Neural cell (in vitro differentiated cells): ENCODE measurements around the gene WNK2.
"Not testable (repeated sequence)": the region's sequence is repeated elsewhere in the genome, so short reads cannot be mapped to it uniquely, and the experiment has no call there.

Experiments
- EP300 ChIP-seq: fragments of 450-650 bp; conservative IDR thresholded peaks from 2 replicates; pipeline ENCODE4 v1.6.1; 2014; ENCODE audit warnings: antibody characterized with exemption, mild to moderate bottlenecking, moderate library complexity; ENCODE audit not compliant: poor library complexity, severe bottlenecking
- EZH2 ChIP-seq: fragments of 200-600, 300-800 bp; shearing (Covaris generic), sonication (generic); IDR thresholded peaks from 2 replicates; pipeline ENCODE4 v1.6.1; 2014; ENCODE audit warnings: antibody characterized with exemption, low read length, borderline replicate concordance, mild to moderate bottlenecking; ENCODE audit not compliant: insufficient read depth, poor library complexity, severe bottlenecking
- MXI1 ChIP-seq: fragments of 450-650 bp; conservative IDR thresholded peaks from 2 replicates; pipeline ENCODE4 v1.6.1; 2014; ENCODE audit warnings: antibody characterized with exemption, mild to moderate bottlenecking; ENCODE audit not compliant: poor library complexity, severe bottlenecking
- POLR2AphosphoS5 ChIP-seq: IDR thresholded peaks from 2 replicates; pipeline ENCODE4 v1.6.1; 2012
- RAD21 ChIP-seq: fragments of 450-650 bp; conservative IDR thresholded peaks from 2 replicates; pipeline ENCODE4 v1.6.1; 2014; ENCODE audit warnings: antibody characterized with exemption, mild to moderate bottlenecking, moderate library complexity
- TAF1 ChIP-seq: IDR thresholded peaks from 2 replicates; pipeline ENCODE4 v1.6.1; 2012; ENCODE audit warnings: low read depth
- TF ChIP-seq, protein P1 (sequence below): fragments of 450-650 bp; IDR thresholded peaks from 2 replicates; pipeline ENCODE4 v1.5.1; 2014; ENCODE audit warnings: antibody characterized with exemption, mild to moderate bottlenecking, moderate library complexity; ENCODE audit not compliant: poor library complexity, severe bottlenecking
- TF ChIP-seq, protein P2 (sequence below): IDR thresholded peaks from 2 replicates; pipeline ENCODE4 v1.6.1; 2012; ENCODE audit warnings: borderline replicate concordance

GRCh38 chr9:93338196-93338595 is 154.3 kb downstream of the WNK2 start:
- TF ChIP-seq, protein P1, sequence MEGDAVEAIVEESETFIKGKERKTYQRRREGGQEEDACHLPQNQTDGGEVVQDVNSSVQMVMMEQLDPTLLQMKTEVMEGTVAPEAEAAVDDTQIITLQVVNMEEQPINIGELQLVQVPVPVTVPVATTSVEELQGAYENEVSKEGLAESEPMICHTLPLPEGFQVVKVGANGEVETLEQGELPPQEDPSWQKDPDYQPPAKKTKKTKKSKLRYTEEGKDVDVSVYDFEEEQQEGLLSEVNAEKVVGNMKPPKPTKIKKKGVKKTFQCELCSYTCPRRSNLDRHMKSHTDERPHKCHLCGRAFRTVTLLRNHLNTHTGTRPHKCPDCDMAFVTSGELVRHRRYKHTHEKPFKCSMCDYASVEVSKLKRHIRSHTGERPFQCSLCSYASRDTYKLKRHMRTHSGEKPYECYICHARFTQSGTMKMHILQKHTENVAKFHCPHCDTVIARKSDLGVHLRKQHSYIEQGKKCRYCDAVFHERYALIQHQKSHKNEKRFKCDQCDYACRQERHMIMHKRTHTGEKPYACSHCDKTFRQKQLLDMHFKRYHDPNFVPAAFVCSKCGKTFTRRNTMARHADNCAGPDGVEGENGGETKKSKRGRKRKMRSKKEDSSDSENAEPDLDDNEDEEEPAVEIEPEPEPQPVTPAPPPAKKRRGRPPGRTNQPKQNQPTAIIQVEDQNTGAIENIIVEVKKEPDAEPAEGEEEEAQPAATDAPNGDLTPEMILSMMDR: not testable (repeated sequence)
- TF ChIP-seq MXI1, TAF1, RAD21, EP300, EZH2, POLR2AphosphoS5: not testable (repeated sequence)
- TF ChIP-seq, protein P2, sequence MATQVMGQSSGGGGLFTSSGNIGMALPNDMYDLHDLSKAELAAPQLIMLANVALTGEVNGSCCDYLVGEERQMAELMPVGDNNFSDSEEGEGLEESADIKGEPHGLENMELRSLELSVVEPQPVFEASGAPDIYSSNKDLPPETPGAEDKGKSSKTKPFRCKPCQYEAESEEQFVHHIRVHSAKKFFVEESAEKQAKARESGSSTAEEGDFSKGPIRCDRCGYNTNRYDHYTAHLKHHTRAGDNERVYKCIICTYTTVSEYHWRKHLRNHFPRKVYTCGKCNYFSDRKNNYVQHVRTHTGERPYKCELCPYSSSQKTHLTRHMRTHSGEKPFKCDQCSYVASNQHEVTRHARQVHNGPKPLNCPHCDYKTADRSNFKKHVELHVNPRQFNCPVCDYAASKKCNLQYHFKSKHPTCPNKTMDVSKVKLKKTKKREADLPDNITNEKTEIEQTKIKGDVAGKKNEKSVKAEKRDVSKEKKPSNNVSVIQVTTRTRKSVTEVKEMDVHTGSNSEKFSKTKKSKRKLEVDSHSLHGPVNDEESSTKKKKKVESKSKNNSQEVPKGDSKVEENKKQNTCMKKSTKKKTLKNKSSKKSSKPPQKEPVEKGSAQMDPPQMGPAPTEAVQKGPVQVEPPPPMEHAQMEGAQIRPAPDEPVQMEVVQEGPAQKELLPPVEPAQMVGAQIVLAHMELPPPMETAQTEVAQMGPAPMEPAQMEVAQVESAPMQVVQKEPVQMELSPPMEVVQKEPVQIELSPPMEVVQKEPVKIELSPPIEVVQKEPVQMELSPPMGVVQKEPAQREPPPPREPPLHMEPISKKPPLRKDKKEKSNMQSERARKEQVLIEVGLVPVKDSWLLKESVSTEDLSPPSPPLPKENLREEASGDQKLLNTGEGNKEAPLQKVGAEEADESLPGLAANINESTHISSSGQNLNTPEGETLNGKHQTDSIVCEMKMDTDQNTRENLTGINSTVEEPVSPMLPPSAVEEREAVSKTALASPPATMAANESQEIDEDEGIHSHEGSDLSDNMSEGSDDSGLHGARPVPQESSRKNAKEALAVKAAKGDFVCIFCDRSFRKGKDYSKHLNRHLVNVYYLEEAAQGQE: not testable (repeated sequence)
